Measurements from ENCODE around the gene TSR3.

- TF ChIP-seq CTCF (IDR thresholded peaks at IDR 0.05; ENCODE audit: low read length) (no peak), EZH2phosphoT487 (IDR thresholded peaks at IDR 0.05; ENCODE audit: low read length) (no peak), EZH2 (optimal IDR thresholded peaks at IDR 0.05; ENCODE audit: low read depth, low read length) (no peak)
These were observed 19.0 kb downstream of the TSR3 start for GRCh38 chr16:1332618-1333148.
